Osteocyte (in vitro differentiated cells): ENCODE results near the gene CACNA2D1. TPM values are rescaled to one million over a fixed set of nuclear protein-coding genes. Genes with fewer than 3 reads are reported as not detected.

Experiments
- DNase-seq: peaks from one replicate; pipeline ENCODE4 v3.0.0; 2021; ENCODE audit warnings: mixed read lengths; ENCODE audit not compliant: unreplicated experiment; ENCODE audit errors: extremely low spot score
- H3K27ac Mint-ChIP-seq: one replicate; pipeline ENCODE4 v1.8.0; 2021; ENCODE audit warnings: mild to moderate bottlenecking, mixed read lengths; ENCODE audit not compliant: unreplicated experiment
- H3K27me3 Mint-ChIP-seq: one replicate; pipeline ENCODE4 v1.8.0; 2021; ENCODE audit warnings: mixed read lengths; ENCODE audit not compliant: unreplicated experiment
- H3K36me3 Mint-ChIP-seq: one replicate; pipeline ENCODE4 v1.8.0; 2021; ENCODE audit warnings: mixed read lengths; ENCODE audit not compliant: unreplicated experiment
- H3K4me1 Mint-ChIP-seq: one replicate; pipeline ENCODE4 v1.8.0; 2021; ENCODE audit warnings: mixed read lengths; ENCODE audit not compliant: unreplicated experiment
- H3K4me3 Mint-ChIP-seq: one replicate; pipeline ENCODE4 v1.8.0; 2021; ENCODE audit warnings: mild to moderate bottlenecking, moderate library complexity, mixed read lengths; ENCODE audit not compliant: unreplicated experiment
- H3K9me3 Mint-ChIP-seq: one replicate; pipeline ENCODE4 v1.8.0; 2021; ENCODE audit warnings: mixed read lengths; ENCODE audit not compliant: unreplicated experiment
- total RNA-seq: library from RNA; stranded (reverse); gene quantifications from 2 replicates; pipeline ENCODE4 v1.2.1, GENCODE V29; 2021
- TF ChIP-seq, protein P1 (sequence below): fragments of 200-600 bp; sonication (generic); IDR thresholded peaks from 2 replicates; pipeline ENCODE4 v1.5.0; 2021; ENCODE audit warnings: antibody characterized with exemption, mild to moderate bottlenecking, moderate library complexity

The CACNA2D1 gene
- total RNA-seq, 1 donor from 2014 or later: 24.3 TPM

DNA sequence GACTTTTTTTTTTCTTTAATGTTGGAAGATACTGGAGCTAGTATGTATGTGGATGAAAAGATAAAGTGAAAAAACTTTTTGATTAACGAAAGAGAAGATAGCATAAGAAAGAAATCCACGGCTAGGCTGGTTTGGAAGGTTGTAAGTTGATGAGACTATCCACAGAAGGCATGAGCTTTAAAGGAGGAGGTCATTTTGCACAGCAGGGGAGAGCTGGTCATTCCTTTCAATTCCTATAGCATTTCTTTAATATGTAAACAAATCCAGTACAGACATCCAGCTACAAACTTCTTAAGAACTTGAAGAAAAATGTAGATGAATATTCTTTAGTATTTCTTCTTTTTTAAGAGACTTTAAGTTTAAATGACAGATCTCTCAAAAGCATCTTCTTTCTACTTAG, 281.3 kb downstream of the CACNA2D1 start:
- Mint-ChIP-seq H3K4me1 (peaks cover 25% of the 10 kb centered on the region), H3K27ac (peak overlapping the region; percentile 43), H3K9me3 (no peaks in the 10 kb centered on the region), H3K27me3 (no peaks in the 10 kb centered on the region), H3K4me3 (no peak overlapping the region), H3K36me3 (no peaks in the 10 kb centered on the region)
- DNase-seq: no peak
- TF ChIP-seq, protein P1, sequence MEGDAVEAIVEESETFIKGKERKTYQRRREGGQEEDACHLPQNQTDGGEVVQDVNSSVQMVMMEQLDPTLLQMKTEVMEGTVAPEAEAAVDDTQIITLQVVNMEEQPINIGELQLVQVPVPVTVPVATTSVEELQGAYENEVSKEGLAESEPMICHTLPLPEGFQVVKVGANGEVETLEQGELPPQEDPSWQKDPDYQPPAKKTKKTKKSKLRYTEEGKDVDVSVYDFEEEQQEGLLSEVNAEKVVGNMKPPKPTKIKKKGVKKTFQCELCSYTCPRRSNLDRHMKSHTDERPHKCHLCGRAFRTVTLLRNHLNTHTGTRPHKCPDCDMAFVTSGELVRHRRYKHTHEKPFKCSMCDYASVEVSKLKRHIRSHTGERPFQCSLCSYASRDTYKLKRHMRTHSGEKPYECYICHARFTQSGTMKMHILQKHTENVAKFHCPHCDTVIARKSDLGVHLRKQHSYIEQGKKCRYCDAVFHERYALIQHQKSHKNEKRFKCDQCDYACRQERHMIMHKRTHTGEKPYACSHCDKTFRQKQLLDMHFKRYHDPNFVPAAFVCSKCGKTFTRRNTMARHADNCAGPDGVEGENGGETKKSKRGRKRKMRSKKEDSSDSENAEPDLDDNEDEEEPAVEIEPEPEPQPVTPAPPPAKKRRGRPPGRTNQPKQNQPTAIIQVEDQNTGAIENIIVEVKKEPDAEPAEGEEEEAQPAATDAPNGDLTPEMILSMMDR: no peak

DNA sequence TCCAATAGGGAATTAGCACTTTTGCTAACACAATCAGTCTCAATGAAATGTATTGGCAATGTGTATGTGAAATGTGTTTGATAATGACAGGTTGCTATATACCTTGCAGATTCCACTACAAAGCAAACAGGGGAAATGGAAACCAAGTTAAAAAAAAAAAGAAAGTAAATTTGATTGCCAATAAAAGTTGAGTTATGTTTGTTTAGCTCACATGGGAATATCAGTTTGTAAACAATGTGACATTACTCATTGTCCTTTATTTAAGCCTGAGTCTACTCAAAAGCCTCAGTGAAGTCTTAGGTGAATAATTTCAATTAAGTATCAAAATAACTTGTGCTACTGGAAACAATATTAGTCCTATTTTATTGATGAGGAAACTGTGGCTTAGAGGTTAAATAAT, 285.2 kb downstream of the CACNA2D1 start:
- no peak overlapping the region for H3K4me3 Mint-ChIP-seq
- H3K27me3 Mint-ChIP-seq: no peaks in the 10 kb centered on the region
- DNase-seq: no peak
- TF ChIP-seq, protein P1: no peak
- H3K36me3 Mint-ChIP-seq: no peaks in the 10 kb centered on the region
- H3K27ac Mint-ChIP-seq: no peak overlapping the region
- H3K9me3 Mint-ChIP-seq: no peaks in the 10 kb centered on the region
- peaks cover 17% of the 10 kb centered on the region for H3K4me1 Mint-ChIP-seq

GRCh38 chr7:82156893-82157292, 286.7 kb downstream of the CACNA2D1 start:
- Mint-ChIP-seq H3K36me3 (no peaks in the 10 kb centered on the region), H3K4me1 (peaks cover 6% of the 10 kb centered on the region), H3K4me3 (no peak overlapping the region), H3K27ac (no peak overlapping the region), H3K27me3 (no peaks in the 10 kb centered on the region), H3K9me3 (no peaks in the 10 kb centered on the region)
- DNase-seq: no peak
- TF ChIP-seq, protein P1: no peak

DNA sequence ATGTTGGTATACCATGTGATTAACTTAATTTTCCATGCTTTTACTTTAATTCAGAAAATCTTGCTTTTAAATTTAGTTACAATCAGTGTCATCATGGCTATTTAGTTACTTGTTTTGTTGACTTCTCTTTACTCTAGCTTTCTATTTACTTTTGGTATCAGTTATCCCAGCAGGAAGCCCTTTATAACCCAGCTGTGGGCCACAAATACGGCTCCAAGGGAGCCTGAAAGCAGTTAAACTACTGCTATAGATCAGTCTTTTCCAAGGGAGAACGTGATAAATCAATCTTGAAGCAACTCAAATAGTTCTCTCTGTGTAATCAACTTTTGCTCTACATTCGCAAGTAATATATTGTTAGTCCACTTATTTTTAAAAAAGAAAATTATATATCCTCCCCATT, 287.4 kb downstream of the CACNA2D1 start:
- Mint-ChIP-seq H3K36me3 (no peaks in the 10 kb centered on the region), H3K27ac (no peak overlapping the region), H3K4me3 (no peak overlapping the region), H3K4me1 (no peaks in the 10 kb centered on the region), H3K27me3 (no peaks in the 10 kb centered on the region), H3K9me3 (no peaks in the 10 kb centered on the region)
- TF ChIP-seq, protein P1: no peak
- no peak for DNase-seq

- Mint-ChIP-seq H3K4me3 (no peak overlapping the region), H3K27ac (no peak overlapping the region), H3K36me3 (no peaks in the 10 kb centered on the region), H3K4me1 (no peaks in the 10 kb centered on the region), H3K9me3 (no peaks in the 10 kb centered on the region), H3K27me3 (no peaks in the 10 kb centered on the region)
- TF ChIP-seq, protein P1: no peak
- DNase-seq: no peak
These were observed 288.8 kb downstream of the CACNA2D1 start for GRCh38 chr7:82154728-82155127.
